GM10266 (cell line): ENCODE data around the gene C7orf57.

ENCODE experiments used
- DNase-seq: peaks from one replicate; pipeline ENCODE4 v3.0.0; 2012; ENCODE audit errors: extremely low spot score
- CTCF ChIP-seq: IDR thresholded peaks from 2 replicates; pipeline ENCODE4 v1.5.1; 2012; ENCODE audit warnings: mild to moderate bottlenecking, low read depth; ENCODE audit not compliant: control insufficient read depth, insufficient read depth; ENCODE audit errors: missing control alignments

The C7orf57 gene

DNA sequence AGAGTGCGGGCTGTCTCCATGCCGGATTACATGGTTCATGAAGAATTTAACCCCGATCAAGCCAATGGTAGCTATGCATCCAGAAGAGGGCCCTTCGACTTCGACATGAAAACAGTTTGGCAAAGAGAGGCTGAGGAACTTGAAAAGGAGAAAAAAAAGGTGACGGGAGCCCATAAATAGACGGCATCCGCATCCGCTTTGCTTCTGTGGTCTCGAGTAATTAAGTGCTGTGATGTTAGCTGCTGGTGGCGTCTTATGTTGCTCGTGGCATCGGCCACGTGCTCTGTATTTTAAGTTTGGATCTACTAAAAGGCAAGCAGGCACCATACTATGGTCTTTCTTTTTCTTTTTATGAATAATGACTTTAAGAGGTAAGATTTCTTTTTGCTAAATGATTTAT, 11.1 kb downstream of the C7orf57 start:
- no peak for DNase-seq
- no peak for TF ChIP-seq CTCF

DNA sequence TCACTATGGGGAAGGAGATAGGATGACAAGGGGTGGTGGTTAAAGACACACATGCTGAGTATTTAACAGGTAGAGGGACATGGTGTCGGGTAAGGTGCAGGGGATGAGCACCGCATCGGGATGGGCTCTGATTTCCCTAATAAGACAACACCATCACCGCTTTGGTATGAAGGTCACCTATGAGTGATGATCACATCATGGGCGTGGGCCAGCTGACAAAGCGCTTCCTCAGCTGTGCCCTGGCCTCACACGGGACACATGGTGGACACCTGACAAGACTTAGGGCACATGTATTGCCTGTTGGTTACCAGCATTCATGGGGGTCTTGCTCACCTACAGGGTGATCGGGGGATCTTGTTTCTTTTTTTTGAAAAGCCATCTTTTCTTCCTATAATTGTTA, 12.8 kb downstream of the C7orf57 start:
- no peak for DNase-seq
- TF ChIP-seq CTCF = no peak

DNA sequence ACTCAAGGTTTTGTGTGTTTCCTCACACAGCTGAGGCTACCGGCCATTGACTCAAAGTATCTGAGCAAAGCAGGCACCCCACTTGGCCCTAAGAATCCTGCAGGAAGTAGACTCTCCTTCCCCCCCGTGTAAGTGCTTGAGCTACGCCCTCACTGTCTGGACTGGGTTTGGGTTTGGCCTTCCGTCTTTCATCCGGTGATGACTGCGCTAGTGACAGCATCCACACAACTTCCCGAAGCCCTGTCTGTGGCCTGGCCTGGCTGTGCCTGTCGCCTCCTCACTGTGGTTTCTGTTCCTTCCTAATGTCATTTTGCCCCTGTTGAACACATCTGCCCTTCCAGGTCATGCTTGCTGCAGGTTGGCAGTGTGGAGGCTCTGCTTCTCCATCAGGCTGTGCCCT, 14.5 kb downstream of the C7orf57 start:
- TF ChIP-seq CTCF = no peak
- no peak for DNase-seq

- DNase-seq = no peak
- no peak for TF ChIP-seq CTCF
These were observed 17.4 kb downstream of the C7orf57 start for GRCh38 chr7:48052748-48053147.

DNA sequence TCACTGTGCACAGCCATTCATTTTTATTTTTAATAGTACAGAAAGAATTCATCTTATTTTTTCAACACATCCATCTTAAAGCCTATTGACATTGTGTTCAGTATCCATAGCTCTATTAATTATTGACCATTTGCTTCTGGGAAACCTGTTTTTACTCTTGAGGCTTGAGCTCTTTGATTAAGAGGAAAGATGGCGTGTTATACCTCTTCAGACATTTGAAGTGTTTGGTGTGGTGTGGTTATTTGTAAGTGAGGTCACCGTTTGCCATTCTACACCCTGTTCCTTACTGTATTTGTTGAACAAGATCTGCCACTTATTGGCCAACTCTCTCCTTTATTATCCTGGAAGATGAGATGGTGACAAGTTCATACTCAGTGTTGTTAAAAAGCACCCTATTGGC, 18.4 kb downstream of the C7orf57 start:
- DNase-seq = no peak
- TF ChIP-seq CTCF = no peak

GRCh38 chr7:48058990-48059389, 23.6 kb downstream of the C7orf57 start:
- no peak for DNase-seq
- TF ChIP-seq CTCF = no peak

GRCh38 chr7:48059706-48060105, 24.4 kb downstream of the C7orf57 start:
- no peak for DNase-seq
- TF ChIP-seq CTCF = no peak
